SJCRH30 (cell line): ENCODE data around the gene SUSD2. TPM values are rescaled to one million over a fixed set of nuclear protein-coding genes. Genes with fewer than 3 reads are reported as not detected.

ENCODE experiments used
- DNase-seq, 2 experiments: peaks; one replicate each; pipeline ENCODE4 v3.0.0-alpha.2; 2015 to 2020
- H3K27ac ChIP-seq: fragments of 250-450 bp; sonication (Bioruptor Pico); 2 replicates; pipeline ENCODE4 v1.5.1; 2020; ENCODE audit warnings: mild to moderate bottlenecking, moderate library complexity
- H3K27me3 ChIP-seq: fragments of 250-450 bp; sonication (Bioruptor Pico); 2 replicates; pipeline ENCODE4 v1.5.1; 2020; ENCODE audit warnings: mild to moderate bottlenecking, moderate library complexity
- H3K36me3 ChIP-seq: fragments of 250-450 bp; sonication (Bioruptor Pico); 2 replicates; pipeline ENCODE4 v1.5.1; 2020; ENCODE audit warnings: mild to moderate bottlenecking, moderate library complexity
- H3K4me1 ChIP-seq: fragments of 250-450 bp; sonication (Bioruptor Pico); 2 replicates; pipeline ENCODE4 v1.5.1; 2020; ENCODE audit warnings: mild to moderate bottlenecking, moderate library complexity
- H3K4me3 ChIP-seq: fragments of 250-450 bp; sonication (Bioruptor Pico); 2 replicates; pipeline ENCODE4 v1.5.1; 2020; ENCODE audit warnings: mild to moderate bottlenecking, moderate library complexity
- H3K9me3 ChIP-seq: fragments of 250-450 bp; sonication (Bioruptor Pico); replicated peaks from 2 replicates; pipeline ENCODE4 v1.5.1; 2020; ENCODE audit warnings: mild to moderate bottlenecking, moderate library complexity
- total RNA-seq: library from RNA; depleted of rRNA; stranded (reverse); fragments of >200 nt; shearing (Covaris generic); gene quantifications from 2 replicates; pipeline ENCODE4 v1.2.3, GENCODE V29; 2014

SUSD2 gene
- total RNA-seq, 1 experiment from 2014 or later: not detected

DNA sequence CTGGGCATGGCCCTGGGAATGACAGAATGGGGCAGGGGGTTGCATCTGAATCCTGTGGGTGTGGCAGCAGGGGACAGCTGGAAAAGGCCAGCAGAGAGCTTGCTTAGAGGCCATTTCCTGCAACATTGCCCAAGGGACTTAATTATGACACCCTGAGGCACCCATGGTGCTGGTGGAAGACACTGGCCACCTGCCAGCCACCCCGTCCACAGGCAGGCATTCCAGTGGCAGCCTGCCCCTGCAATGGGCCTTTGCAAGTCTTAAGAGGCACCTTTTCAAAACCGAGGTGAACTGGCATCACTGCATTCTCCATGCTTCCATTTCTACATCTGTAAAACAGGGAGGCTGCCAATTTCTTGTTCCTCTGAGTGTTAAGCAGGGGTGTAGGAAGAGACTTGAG is 21.6 kb upstream of the SUSD2 start:
- DNase-seq: no peak
- no peaks in the 10 kb centered on the region for H3K27me3 ChIP-seq
- peaks cover 13% of the 10 kb centered on the region for H3K4me1 ChIP-seq
- no peak overlapping the region for H3K4me3 ChIP-seq
- no peaks in the 10 kb centered on the region for H3K9me3 ChIP-seq
- no peak overlapping the region for H3K27ac ChIP-seq
- H3K36me3 ChIP-seq: no peaks in the 10 kb centered on the region

DNA sequence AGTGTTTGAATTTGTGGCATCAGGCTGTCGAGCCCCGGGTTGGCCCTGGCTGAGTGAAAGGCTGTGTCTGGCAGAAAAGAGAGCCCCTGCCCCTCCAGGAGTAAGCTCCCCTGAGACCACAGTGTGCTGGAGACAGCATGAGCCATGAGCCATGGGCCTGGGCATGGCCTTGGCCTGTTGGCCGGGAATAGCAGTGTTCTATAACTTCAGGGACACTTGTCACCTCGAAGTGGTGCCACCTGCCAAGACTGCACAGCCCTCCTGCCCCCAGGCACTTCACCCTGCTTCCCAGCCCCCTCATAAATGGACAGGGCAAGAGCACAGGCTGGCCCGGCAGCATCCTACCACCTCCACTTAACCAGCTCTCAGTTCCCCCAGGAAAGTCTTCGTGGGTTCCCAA is 20.7 kb upstream of the SUSD2 start:
- Histone ChIP-seq H3K27me3 (no peaks in the 10 kb centered on the region), H3K36me3 (no peaks in the 10 kb centered on the region), H3K9me3 (no peaks in the 10 kb centered on the region), H3K4me3 (no peak overlapping the region), H3K27ac (no peak overlapping the region), H3K4me1 (peaks cover 13% of the 10 kb centered on the region)
- DNase-seq: no peak

DNA sequence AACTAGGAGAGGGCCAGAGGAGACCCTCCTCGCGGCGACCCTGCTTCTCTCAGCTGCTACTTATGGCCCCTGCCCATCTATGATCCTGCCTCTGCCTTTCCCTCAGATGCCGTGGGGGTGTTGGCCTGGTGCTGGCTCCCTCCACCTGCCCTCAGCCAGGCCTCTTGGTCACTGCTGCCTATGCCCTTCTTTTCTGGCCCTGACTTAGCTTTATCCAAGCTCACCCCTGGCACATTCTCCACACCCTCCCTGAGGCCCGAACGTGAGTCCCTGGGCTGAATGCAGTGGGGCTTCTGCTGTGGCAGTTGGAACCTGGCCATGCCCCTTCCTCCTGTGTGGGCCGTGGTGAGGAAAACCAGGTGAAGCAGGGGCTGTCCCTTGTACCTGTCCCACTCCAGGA is 19.8 kb upstream of the SUSD2 start:
- Histone ChIP-seq H3K27ac (no peak overlapping the region), H3K4me1 (peaks cover 13% of the 10 kb centered on the region), H3K36me3 (no peaks in the 10 kb centered on the region), H3K27me3 (no peaks in the 10 kb centered on the region), H3K9me3 (no peaks in the 10 kb centered on the region), H3K4me3 (no peak overlapping the region)
- DNase-seq: no peak

DNA sequence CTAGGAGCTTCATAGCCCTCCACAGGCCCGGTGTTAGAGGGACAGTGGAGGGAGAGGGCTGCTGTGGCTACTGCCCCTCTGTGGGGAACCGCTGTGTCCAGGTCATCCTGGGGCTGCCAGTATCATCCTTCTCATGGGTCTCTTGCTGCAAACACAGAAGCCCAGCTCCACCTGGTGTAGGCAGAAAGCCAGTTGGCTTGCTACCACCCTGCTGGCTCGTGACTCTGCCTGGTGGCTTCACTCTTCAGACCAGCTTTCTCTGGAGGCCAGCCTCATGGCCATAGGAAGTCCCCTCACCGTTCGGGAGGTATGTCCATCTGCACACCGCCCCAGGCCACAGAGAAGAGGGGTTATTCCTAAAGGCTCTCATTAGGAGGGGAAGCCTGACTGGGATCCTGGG is 19.4 kb upstream of the SUSD2 start:
- no peak overlapping the region for H3K27ac ChIP-seq
- no peak for DNase-seq
- H3K36me3 ChIP-seq: no peaks in the 10 kb centered on the region
- no peaks in the 10 kb centered on the region for H3K27me3 ChIP-seq
- peaks cover 13% of the 10 kb centered on the region for H3K4me1 ChIP-seq
- no peaks in the 10 kb centered on the region for H3K9me3 ChIP-seq
- H3K4me3 ChIP-seq: no peak overlapping the region

DNA sequence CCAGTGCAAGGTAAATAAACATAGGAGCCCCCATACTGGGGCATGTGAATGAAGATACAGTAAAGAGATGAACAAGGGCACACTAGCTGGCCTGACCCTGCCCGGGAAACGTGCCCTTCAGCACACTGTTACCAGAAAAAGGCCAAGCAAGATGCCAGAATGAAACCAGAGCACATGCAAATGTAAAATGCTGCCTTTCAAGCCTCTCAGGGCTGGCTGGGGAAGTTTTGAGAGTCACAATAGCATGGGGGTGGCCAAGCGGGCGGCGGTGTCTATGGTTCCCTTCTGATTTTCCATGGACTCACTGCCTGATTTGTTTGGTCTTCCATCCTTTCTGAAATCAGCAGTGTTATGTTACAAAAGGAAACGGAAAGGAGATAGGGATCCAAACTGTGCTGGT is 18.9 kb upstream of the SUSD2 start:
- Histone ChIP-seq H3K4me3 (no peak overlapping the region), H3K4me1 (peaks cover 8% of the 10 kb centered on the region), H3K36me3 (no peaks in the 10 kb centered on the region), H3K27ac (no peak overlapping the region), H3K27me3 (no peaks in the 10 kb centered on the region), H3K9me3 (no peaks in the 10 kb centered on the region)
- DNase-seq: no peak

DNA sequence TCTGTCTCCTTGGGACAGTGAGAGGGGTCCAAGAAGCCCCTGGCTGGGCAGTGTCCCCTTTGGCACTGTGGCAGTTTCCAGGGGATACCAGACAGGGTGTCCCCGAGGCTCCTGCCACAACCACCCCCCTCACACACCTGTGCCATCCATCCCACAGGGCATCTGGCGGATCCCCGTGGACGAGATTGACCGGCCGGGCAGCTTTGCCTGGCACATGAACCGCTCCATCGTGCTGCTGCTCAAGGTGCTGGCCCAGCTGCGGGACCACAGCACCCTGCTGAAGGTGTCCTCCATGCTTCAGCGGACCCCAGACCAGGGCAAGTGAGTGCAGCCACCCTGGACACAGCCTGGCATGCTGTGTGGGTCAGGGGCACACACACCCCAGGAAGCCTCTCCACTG is 17.0 kb upstream of the SUSD2 start:
- no peak for DNase-seq
- H3K4me3 ChIP-seq: no peak overlapping the region
- H3K27ac ChIP-seq: no peak overlapping the region
- no peaks in the 10 kb centered on the region for H3K9me3 ChIP-seq
- no peaks in the 10 kb centered on the region for H3K36me3 ChIP-seq
- H3K27me3 ChIP-seq: no peaks in the 10 kb centered on the region
- no peaks in the 10 kb centered on the region for H3K4me1 ChIP-seq

DNA sequence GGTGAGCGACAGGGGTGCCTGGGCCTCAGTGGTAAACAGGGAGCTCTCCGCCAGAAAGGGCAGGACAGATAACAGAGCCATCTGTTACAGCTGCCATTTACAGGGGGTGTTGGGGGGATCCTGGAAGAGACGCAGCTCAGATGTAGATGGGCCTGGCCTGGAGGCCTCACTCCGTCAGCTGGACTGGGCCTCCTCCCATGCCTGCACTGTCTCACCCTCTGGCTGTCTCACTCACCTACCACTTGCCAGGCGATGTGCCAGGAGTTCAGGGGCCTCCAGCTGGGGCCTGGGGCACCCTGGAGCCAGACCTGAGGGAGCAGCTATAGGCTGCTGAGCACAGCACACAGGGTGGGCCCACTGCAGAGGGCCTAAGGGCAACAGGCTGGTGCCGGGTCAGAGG is 16.3 kb upstream of the SUSD2 start:
- DNase-seq: no peak
- no peaks in the 10 kb centered on the region for H3K27me3 ChIP-seq
- H3K4me3 ChIP-seq: no peak overlapping the region
- H3K27ac ChIP-seq: no peak overlapping the region
- no peaks in the 10 kb centered on the region for H3K4me1 ChIP-seq
- H3K9me3 ChIP-seq: no peaks in the 10 kb centered on the region
- no peaks in the 10 kb centered on the region for H3K36me3 ChIP-seq

DNA sequence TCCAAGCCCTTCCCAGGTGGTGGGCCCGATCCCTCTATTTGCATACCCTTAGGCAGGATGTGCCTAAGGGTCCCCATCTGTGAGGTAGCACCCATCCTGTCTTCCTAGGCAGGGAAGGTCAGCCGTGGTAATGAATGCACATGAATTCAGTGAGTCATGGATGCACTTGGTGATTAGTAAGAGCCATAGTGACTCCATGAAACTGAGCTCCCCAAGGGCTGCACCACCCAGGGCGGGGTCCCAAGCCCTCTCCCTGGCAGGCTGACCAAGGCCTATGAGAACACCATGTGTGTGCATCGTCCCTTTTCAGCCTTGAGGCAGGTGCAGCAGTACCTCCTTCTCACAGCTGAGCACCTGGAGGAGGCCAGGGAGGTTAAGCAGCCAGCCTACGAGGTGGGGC is 15.6 kb upstream of the SUSD2 start:
- Histone ChIP-seq H3K4me1 (no peaks in the 10 kb centered on the region), H3K36me3 (no peaks in the 10 kb centered on the region), H3K4me3 (no peak overlapping the region), H3K27me3 (no peaks in the 10 kb centered on the region), H3K9me3 (no peaks in the 10 kb centered on the region), H3K27ac (no peak overlapping the region)
- no peak for DNase-seq

DNA sequence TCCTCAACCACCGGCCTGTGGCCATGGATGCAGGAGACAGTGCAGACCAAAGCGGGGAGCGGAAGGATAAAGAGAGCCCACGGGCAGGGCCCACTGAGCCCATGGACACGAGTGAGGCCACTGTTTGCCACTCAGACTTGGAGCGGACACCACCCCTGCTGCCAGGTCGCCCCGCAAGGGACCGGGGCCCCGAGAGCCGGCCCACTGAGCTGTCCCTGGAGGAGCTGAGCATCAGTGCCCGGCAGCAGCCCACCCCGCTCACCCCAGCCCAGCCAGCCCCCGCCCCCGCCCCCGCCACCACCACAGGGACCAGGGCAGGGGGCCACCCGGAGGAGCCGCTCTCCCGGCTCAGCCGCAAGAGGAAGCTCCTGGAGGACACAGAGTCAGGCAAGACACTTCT is 14.5 kb upstream of the SUSD2 start:
- no peaks in the 10 kb centered on the region for H3K4me1 ChIP-seq
- no peaks in the 10 kb centered on the region for H3K36me3 ChIP-seq
- no peak overlapping the region for H3K27ac ChIP-seq
- H3K9me3 ChIP-seq: no peaks in the 10 kb centered on the region
- H3K4me3 ChIP-seq: no peak overlapping the region
- H3K27me3 ChIP-seq: no peaks in the 10 kb centered on the region
- no peak for DNase-seq

DNA sequence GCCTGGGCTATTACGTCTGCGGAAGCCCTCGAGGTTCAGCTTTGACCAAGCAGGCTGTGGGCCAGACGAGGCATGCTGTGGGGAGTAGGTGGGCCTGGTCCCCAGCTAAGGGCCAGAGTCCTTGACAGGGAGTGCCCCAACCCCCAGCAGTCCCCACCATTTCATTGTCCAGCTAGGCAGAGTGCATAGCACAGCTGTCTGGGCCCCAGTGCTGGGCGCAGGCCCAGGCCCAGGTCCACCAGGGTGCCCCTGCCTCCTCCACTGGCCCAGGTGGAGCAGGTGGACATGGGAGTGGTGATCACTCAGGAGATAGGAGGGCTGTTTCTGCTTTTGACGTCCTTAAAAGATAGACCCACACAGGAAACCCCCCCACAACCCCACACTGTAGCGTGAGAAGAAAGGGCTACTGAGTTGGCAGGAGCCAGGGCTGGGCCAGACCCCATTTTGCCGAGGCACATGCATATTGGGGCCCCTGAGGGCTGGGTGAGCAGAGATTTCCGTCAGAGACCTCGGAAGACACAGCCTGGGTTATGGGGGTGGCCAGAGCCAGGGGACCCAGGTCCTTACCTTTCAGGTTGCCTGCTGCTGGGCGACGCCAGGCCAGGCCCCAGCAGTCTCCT is 11.7 kb upstream of the SUSD2 start:
- Histone ChIP-seq H3K27me3 (no peaks in the 10 kb centered on the region), H3K36me3 (no peaks in the 10 kb centered on the region), H3K4me3 (no peak overlapping the region), H3K9me3 (no peaks in the 10 kb centered on the region), H3K4me1 (no peaks in the 10 kb centered on the region), H3K27ac (no peak overlapping the region)
- no peak for DNase-seq

DNA sequence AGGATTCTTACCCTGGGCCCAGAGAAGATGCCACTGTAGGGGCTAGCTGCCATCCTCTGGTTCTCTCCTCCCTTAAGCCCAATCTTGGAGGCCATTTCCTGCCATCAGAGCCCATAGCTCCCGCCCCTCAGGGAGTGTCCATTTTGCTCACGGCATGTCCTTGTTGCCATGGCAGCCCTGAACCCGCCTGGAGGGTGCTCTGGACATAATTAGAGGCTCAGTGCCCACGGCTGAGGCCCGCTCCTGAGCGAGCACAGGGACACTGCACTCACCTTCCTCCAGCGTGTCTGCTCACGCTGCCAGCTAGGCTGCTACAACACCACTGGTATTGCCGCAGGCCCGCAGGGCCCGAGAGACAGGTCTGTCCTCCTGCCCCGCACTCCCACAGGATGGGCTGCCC is 11.1 kb upstream of the SUSD2 start:
- no peaks in the 10 kb centered on the region for H3K9me3 ChIP-seq
- no peak overlapping the region for H3K27ac ChIP-seq
- H3K27me3 ChIP-seq: no peaks in the 10 kb centered on the region
- DNase-seq: no peak
- H3K4me1 ChIP-seq: no peaks in the 10 kb centered on the region
- H3K4me3 ChIP-seq: no peak overlapping the region
- H3K36me3 ChIP-seq: no peaks in the 10 kb centered on the region

DNA sequence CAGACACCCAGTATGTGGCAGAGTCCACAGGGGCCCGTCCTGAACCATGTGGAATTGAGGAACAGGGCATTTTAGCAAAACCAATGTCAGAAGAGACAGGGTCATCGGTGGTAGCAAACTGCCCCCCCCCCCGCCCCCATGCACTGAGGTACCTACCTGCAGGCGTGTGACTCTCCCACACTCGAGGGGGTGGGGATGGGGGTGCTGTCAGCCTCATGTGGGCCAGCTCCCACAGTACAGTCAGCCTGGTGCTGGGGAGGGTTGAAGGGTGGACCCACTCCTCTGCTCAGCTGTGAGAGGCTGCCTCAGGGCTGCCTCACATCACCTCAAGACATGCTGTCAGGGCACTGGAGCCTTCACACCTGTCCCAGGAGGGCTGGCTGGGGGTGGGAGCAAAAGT is 10.7 kb upstream of the SUSD2 start:
- H3K27ac ChIP-seq: no peak overlapping the region
- no peaks in the 10 kb centered on the region for H3K9me3 ChIP-seq
- no peaks in the 10 kb centered on the region for H3K27me3 ChIP-seq
- no peak for DNase-seq
- H3K4me1 ChIP-seq: no peaks in the 10 kb centered on the region
- H3K4me3 ChIP-seq: no peak overlapping the region
- H3K36me3 ChIP-seq: no peaks in the 10 kb centered on the region

DNA sequence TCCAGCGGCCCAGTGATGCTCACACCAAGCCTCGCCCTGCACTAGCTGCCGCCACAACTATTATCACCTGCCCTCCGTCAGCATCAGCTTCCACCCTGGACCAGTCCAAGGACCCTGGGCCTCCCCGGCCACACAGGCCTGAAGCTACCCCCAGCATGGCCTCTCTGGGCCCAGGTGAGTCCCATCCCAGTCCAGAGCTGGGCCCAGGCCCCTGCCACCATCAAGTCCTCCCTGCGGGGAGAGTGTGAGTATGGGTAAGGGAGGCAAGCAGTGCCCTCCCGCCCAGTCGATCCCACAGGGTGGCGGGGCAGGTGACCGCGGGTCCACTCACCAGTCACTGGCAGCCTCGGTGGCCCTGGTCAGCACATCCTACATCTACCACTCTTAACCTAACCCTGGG is 9.5 kb upstream of the SUSD2 start:
- H3K36me3 ChIP-seq: no peaks in the 10 kb centered on the region
- H3K4me1 ChIP-seq: no peaks in the 10 kb centered on the region
- no peaks in the 10 kb centered on the region for H3K9me3 ChIP-seq
- no peak overlapping the region for H3K27ac ChIP-seq
- H3K4me3 ChIP-seq: no peak overlapping the region
- DNase-seq: no peak
- H3K27me3 ChIP-seq: no peaks in the 10 kb centered on the region

DNA sequence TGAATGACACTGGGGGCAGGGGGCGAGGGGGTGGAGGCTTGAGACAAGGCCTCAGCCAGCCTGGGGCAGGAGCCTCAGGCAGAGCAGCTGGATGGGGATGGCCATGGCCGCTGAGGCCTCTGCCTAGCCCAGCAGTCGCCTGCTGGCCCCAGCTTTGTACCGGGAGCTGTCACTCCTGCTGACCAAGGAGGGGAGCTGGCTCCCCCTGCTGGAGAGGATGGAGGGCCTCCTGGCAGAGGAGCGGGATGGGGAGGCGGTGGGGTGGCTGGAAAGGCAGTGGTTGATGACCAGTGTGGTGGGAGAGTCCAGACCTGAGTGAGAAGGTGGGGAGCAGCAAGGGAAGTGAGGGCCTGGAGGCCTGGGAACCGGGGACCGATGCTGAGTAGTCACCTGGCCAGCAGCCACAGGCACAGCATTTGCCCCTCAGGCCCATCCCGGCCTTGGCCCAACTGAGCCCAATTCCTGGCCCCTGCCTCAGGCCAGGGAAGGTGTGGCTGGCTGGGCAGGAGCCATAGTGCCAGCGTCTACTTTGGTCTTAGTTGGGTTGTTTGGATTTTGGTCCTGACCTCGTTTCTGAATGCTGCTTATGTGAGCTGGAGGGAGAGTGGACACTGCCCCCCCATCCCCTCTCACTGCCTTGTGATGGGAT is 6.0 kb upstream of the SUSD2 start:
- Histone ChIP-seq H3K4me1 (no peaks in the 10 kb centered on the region), H3K27ac (no peak overlapping the region), H3K27me3 (no peaks in the 10 kb centered on the region), H3K4me3 (no peak overlapping the region), H3K9me3 (no peaks in the 10 kb centered on the region), H3K36me3 (no peaks in the 10 kb centered on the region)
- peak; percentile 88 to 90 for DNase-seq

DNA sequence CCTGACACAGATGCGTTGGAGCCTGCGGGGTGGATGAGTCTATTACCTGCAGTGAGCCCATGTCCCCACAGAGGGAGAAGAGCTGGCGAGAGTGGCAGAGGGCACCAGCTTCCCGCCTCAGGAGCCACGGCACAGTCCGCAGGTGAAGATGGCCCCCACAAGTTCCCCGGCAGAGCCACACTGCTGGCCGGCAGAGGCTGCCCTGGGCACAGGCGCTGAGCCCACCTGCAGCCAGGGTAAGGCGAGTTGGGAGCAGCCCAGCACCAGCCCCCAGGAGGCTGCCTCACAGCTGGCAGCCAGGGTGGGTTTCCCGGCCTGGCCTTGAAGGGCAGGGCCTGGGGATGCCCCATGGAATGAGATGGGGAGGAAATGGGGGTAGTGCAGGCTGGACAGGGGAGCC is 5.2 kb upstream of the SUSD2 start:
- no peak for DNase-seq
- H3K4me1 ChIP-seq: no peaks in the 10 kb centered on the region
- H3K27me3 ChIP-seq: no peaks in the 10 kb centered on the region
- no peaks in the 10 kb centered on the region for H3K9me3 ChIP-seq
- H3K36me3 ChIP-seq: no peaks in the 10 kb centered on the region
- no peak overlapping the region for H3K4me3 ChIP-seq
- H3K27ac ChIP-seq: no peak overlapping the region

DNA sequence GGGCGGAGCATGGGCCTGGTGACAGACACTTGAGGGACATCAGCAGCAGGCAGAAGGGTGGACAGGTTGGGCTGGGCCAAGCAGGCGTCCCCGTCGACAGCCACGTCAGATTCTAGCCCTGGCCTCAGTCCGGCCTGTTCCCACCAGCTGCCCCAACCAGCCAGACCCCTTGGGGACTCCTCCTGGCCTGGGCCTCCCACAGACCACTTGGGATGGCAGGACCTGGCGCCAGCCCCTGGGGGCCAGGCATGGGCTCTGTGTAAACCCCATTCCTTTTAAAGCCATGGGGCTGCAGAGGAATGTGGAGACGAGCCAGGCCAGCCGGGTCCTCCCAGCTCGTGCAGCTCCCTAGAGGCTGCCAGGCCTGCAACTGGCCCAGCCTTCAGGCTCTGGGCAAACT is 4.7 kb upstream of the SUSD2 start:
- no peak overlapping the region for H3K4me3 ChIP-seq
- no peaks in the 10 kb centered on the region for H3K36me3 ChIP-seq
- H3K27ac ChIP-seq: no peak overlapping the region
- no peaks in the 10 kb centered on the region for H3K27me3 ChIP-seq
- no peak for DNase-seq
- H3K4me1 ChIP-seq: no peaks in the 10 kb centered on the region
- no peaks in the 10 kb centered on the region for H3K9me3 ChIP-seq
